Measurements from ENCODE around the gene SCAF4.

GRCh38 chr21:31743712-31744111 is 11.8 kb upstream of the SCAF4 start:
- no peak for TF ChIP-seq ZBTB33 (IDR thresholded peaks at IDR 0.05; ENCODE audit: borderline replicate concordance, low read depth)
- TF ChIP-seq CTCF (IDR thresholded peaks at IDR 0.05), result no peak
- no peak for TF ChIP-seq EZH2phosphoT487 (IDR thresholded peaks at IDR 0.05; ENCODE audit: borderline replicate concordance, low read depth)
- TF ChIP-seq MXI1 (IDR thresholded peaks at IDR 0.05; ENCODE audit: low read depth, low read length), result no peak
- no peak for TF ChIP-seq RAD21 (IDR thresholded peaks at IDR 0.05; ENCODE audit: low read length)
- TF ChIP-seq NFIC (IDR thresholded peaks at IDR 0.05; ENCODE audit: borderline replicate concordance), result no peak
- no peak for TF ChIP-seq JUND (IDR thresholded peaks at IDR 0.05)
- TF ChIP-seq ELF1 (IDR thresholded peaks at IDR 0.05), result no peak
- no peak for TF ChIP-seq NRF1 (IDR thresholded peaks at IDR 0.05; ENCODE audit: low read depth, low read length)
- no peak for TF ChIP-seq EP300 (IDR thresholded peaks at IDR 0.05; ENCODE audit: borderline replicate concordance in 1 of 2, low read depth in 1 of 2, low read length in 1 of 2)

All from SK-N-SH (cell line).